GM18868 (cell line): ENCODE results near the gene TES.
"Not testable (repeated sequence)": the region's sequence is repeated elsewhere in the genome, so short reads cannot be mapped to it uniquely, and the experiment has no call there.

Experiments
- ATAC-seq: cut with Tn5 transposase; IDR thresholded peaks from one replicate; pipeline ENCODE4 v1.9.1; 2021; ENCODE audit warnings: mild to moderate bottlenecking, moderate library complexity; ENCODE audit not compliant: unreplicated experiment

The TES gene

GRCh38 chr7:116279217-116279616, 68.9 kb downstream of the TES start:
- ATAC-seq: no peak

DNA sequence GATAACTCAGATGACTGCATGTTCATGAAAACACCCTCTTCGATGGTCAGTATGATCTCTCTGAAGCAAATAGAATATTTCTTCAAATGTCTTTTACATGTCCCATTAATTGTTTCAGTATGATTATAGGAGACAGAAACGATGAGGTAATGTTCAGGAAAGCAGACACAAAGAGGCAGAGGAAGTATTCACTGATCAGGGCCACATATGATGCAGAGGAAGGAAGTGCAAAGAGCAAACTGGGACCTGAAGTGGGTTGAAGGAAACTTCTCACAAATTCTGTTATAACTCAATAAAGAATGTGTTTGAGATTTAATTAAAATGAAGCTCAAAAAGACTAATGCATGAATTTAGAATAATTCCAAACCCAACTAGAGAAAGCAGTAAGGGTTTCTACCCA, 70.5 kb downstream of the TES start:
- no peak for ATAC-seq

DNA sequence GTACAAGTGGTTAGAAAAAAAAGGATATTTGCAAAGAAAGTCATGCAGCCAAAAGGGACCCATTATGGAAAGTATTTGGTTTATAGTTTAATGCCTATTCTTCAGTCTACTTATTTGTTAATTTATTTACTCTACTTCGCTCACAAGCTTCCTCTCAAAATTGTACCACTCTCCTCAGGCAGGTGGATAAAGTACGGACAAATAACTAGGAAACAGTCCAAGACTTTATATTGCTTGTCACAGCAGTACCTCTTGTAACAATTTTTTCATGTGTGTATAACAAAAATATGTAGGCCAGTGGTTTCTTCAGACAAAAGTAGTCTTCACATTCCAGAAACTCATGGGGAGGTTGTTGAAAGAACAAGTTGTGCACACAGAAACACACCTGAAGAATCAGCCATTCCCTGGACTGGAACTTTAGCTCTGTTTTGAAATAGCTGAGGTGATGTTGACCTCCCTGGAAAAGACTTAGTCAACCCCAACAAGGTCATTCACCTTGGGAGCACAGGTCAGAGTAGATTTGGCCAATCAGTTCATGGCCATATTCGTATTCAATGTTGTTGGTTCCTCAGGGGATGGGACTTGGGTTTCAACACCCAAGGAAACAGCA, 73.4 kb downstream of the TES start:
- no peak for ATAC-seq

DNA sequence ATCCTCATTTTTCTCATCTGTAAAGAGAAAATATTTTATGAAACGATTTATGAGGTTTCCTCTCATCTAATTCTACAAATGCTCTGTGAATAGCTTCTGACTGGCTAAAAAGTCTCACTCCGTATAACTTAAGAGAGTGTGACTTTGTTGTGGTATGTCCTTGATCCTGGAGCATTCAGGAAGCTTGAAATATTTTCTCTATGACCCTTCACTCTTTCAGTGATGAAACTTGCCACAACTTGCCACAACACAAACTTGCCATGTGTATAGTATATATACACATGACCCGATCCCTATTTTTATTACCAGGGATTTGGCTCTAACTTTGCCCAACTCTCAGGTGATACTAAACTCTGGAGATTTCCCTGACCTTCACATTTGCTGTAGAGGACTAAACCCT, 74.1 kb downstream of the TES start:
- no peak for ATAC-seq

DNA sequence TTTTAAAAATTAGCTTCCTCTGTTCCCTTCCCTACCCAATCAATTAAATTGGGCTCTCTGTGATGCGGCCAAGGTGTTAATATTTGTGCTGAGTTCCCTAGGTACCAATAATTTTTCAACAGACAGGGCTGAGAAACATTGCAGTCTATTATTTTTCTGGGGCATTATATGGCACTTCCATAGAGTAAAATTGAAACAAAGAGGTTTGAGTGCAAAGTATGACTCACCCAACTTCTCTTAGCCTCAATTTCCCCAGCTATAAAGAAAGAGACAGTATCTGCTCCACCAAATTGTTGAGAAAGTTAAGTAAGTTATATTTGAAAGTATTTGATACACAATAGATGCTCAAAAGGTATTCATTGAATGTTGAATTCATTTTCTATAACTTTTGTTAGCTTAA, 74.9 kb downstream of the TES start:
- no peak for ATAC-seq

DNA sequence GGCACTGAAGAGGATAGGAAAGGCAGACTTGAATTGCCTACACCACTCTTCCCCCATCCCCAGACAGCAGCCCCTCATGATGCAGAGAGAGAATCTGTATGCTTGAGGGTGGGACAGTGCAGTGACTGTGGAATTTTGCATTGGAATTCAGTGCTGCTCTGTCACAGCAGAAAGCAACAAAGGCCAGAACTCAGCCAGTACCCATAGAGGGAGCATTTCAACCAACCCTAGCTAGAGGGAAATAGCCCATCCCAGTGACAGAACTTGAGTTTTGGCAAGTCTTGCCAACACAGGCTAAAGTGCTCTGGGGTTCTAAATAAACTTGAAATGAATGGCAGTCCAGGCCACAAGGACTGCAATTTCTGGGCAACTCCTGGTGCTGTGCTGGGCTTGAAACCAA, 80.4 kb downstream of the TES start:
- ATAC-seq: no peak

DNA sequence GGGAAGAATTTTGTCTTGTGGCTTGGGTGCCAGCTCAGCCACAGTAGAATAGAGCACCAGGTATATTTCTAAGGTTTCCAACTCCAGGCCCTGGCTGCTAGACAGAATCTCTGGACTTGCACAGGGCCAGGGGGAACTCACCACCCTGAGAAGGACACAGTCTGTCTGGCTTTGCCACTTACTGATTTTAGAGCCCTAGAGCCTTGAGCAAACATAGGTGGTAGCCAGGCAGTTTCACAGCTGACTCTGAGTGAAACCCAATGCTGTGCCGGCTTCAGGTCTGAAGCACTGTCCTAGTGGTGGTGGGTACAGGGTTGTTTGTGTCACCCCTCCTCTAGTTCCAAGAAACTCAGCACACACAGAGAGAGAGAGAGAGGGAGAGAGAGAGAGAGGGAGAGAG, 81.6 kb downstream of the TES start:
- ATAC-seq: no peak

GRCh38 chr7:116292381-116292780, 82.0 kb downstream of the TES start:
- ATAC-seq: no peak

DNA sequence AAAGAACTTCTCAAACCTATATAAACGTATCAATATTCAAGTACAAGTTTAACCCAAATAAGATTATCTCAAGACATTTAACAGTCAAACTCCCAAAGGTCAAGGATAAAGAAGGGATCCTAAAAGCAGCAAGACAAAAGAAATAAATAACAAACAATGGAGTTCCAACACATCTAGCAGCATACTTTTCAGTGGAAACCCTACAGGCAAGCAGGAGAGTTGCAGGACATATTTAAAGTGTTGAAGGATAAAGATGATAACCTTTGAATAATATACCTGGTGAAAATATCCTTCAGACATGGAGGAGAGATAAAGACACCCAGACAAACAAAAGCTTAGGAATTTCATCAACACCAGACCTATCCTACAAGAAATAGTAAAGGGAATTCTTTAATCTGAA, 82.8 kb downstream of the TES start:
- no peak for ATAC-seq

DNA sequence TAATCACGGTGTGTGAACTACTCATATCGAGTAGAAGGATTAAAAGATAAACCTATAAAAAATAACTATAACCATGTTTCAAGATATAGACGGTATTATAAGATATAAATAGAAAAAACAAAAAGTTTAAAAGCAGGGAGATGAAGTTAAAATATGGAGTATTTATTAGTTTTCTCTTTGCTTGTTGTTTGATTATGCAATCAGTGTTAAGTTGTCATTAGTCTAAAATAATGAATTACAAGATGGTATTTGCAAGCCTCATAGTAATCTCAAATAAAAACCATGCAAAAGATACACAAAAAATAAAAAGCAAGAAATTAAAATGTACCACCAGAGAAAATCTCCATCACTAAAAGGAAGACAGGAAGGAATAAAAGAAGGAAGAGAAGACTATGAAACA, 83.3 kb downstream of the TES start:
- ATAC-seq: no peak

DNA sequence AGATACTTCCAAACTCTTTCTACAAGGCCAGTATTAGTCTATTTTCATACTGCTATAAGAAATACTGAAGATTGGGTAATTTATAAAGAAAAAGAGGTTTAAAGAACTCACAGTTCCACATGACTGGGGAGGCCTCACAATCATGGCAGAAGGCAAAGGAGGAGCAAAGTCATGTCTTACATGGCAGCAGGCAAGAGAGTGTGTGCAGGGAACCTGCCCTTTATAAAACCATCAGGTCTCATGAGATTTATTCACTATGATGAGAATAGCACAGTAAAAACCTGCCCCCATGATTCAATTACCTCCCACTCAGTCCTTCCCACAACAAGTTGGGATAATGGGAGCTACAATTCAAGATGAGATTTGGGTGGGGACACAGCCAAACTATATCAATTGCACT, 85.6 kb downstream of the TES start:
- ATAC-seq: not testable (repeated sequence)

- ATAC-seq: no peak
Observed at GRCh38 chr7:116298055-116298454, 87.7 kb downstream of the TES start.

GRCh38 chr7:116298576-116298975, 88.2 kb downstream of the TES start:
- ATAC-seq: no peak

DNA sequence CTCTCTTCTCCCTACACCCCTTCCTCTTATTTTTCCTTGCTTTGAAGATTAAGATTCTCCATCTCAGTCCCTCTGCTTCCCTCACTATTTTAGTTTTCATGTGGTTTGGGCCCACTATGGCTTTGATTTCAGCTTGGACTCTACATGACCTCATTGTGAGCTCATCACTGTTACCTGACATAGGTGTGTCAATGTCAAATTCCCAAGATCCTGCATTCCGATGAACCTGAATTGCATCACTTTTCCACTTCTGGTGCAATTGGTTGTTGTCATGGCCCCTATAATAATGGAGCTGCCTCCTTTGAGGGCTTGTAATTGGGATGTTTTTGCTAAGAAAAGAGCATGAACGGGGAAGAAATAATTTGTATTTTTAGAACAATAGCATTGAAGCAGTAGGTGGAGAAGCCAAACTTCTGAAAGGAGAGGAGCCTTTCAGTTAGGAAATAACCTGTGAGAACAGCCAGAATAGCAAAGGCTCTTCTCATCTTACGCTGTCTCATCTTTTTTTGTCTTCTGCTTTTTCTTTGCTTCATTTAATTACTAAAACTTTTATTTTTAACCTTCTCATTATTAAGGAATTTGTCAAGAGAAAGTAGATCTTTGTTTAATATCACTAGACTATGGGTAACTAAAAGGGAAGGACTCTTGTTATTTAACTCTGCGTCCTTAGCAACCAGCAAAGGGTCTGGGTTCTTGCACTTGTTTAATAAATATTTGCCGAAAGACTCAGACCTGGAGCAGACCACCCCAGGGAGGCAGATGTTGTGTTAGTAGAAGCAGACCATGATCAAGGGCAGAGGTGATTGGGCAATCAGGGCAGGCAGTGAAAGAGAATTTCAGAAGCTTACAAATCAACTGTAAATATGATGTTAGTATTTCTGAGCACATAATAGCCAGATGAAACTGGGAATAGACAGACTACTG, 95.4 kb downstream of the TES start:
- no peak for ATAC-seq

- ATAC-seq: no peak
Observed at GRCh38 chr7:116306409-116307048, 96.2 kb downstream of the TES start.

DNA sequence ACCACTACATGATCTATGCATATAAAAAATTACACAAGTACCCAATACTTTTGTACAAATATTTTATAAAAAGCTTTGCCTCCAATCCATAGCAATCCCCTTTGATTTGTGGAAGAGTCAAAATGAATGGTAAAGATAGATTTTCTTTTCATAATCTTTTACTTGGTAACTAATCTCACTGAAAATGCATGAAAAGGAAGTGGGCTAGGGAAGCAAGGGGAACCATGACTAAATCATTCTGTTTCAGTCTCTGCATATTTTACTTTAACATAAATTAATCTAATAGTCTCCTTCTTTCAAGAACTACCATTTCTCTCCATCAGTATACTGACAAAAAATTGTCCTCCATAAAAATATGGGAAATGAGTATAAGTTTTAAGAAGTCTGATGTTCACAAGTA, 96.9 kb downstream of the TES start:
- no peak for ATAC-seq
